Neural crest cell (in vitro differentiated cells): ENCODE measurements around the gene HNMT. TPM values are rescaled to one million over a fixed set of nuclear protein-coding genes. Genes with fewer than 3 reads are reported as not detected.

Experiments used
- DNase-seq: peaks from one replicate; pipeline ENCODE4 v3.0.0; 2021; ENCODE audit warnings: low read depth, mixed read lengths, low spot score
- H3K27ac Mint-ChIP-seq: one replicate; pipeline ENCODE4 v1.8.0; 2021; ENCODE audit warnings: mild to moderate bottlenecking, mixed read lengths; ENCODE audit not compliant: unreplicated experiment
- H3K27me3 Mint-ChIP-seq: 2 replicates; pipeline ENCODE4 v1.8.0; 2021; ENCODE audit warnings: low read depth, mild to moderate bottlenecking, mixed read lengths
- H3K36me3 Mint-ChIP-seq: 2 replicates; pipeline ENCODE4 v1.8.0; 2021; ENCODE audit warnings: low read depth, mild to moderate bottlenecking, mixed read lengths
- H3K4me1 Mint-ChIP-seq: 2 replicates; pipeline ENCODE4 v1.8.0; 2021; ENCODE audit warnings: mixed read lengths
- H3K4me3 Mint-ChIP-seq: one replicate; pipeline ENCODE4 v1.8.0; 2021; ENCODE audit warnings: mild to moderate bottlenecking, mixed read lengths
- H3K9me3 Mint-ChIP-seq: 2 replicates; pipeline ENCODE4 v1.8.0; 2021; ENCODE audit warnings: mixed read lengths
- CTCF ChIP-seq: fragments of 200-600 bp; sonication (generic); conservative IDR thresholded peaks from 2 replicates; pipeline ENCODE4 v1.5.0; 2021; ENCODE audit warnings: antibody characterized with exemption, mild to moderate bottlenecking
- total RNA-seq: library from RNA; stranded (reverse); gene quantifications from 2 replicates; pipeline ENCODE4 v1.2.1, GENCODE V29; 2021

Gene HNMT
- total RNA-seq, 1 donor from 2014 or later = 5.5 TPM

- Mint-ChIP-seq H3K36me3 (no peaks in the 10 kb centered on the region), H3K27ac (no peak overlapping the region), H3K4me3 (no peak overlapping the region), H3K27me3 (no peaks in the 10 kb centered on the region), H3K4me1 (no peaks in the 10 kb centered on the region), H3K9me3 (no peaks in the 10 kb centered on the region)
- TF ChIP-seq CTCF = no peak
- no peak for DNase-seq
Observed at GRCh38 chr2:138007431-138007830, 43.2 kb downstream of the HNMT start.

- H3K27me3 Mint-ChIP-seq = no peaks in the 10 kb centered on the region
- no peaks in the 10 kb centered on the region for H3K36me3 Mint-ChIP-seq
- no peaks in the 10 kb centered on the region for H3K4me1 Mint-ChIP-seq
- DNase-seq = no peak
- no peaks in the 10 kb centered on the region for H3K9me3 Mint-ChIP-seq
- TF ChIP-seq CTCF = no peak
- no peak overlapping the region for H3K27ac Mint-ChIP-seq
- no peak overlapping the region for H3K4me3 Mint-ChIP-seq
Observed at GRCh38 chr2:138009622-138010021, 45.3 kb downstream of the HNMT start.

- Mint-ChIP-seq H3K27me3 (no peaks in the 10 kb centered on the region), H3K9me3 (no peaks in the 10 kb centered on the region), H3K36me3 (no peaks in the 10 kb centered on the region), H3K27ac (no peak overlapping the region), H3K4me1 (no peaks in the 10 kb centered on the region), H3K4me3 (no peak overlapping the region)
- TF ChIP-seq CTCF = no peak
- DNase-seq = no peak
Observed at GRCh38 chr2:138010890-138011289, 46.6 kb downstream of the HNMT start.

GRCh38 chr2:138012082-138012481 is 47.8 kb downstream of the HNMT start:
- Mint-ChIP-seq H3K27me3 (no peaks in the 10 kb centered on the region), H3K36me3 (no peaks in the 10 kb centered on the region), H3K27ac (no peak overlapping the region), H3K4me1 (no peaks in the 10 kb centered on the region), H3K4me3 (no peak overlapping the region), H3K9me3 (no peaks in the 10 kb centered on the region)
- DNase-seq = no peak
- no peak for TF ChIP-seq CTCF

GRCh38 chr2:138012968-138013367 is 48.7 kb downstream of the HNMT start:
- no peaks in the 10 kb centered on the region for H3K9me3 Mint-ChIP-seq
- H3K36me3 Mint-ChIP-seq = no peaks in the 10 kb centered on the region
- H3K27me3 Mint-ChIP-seq = no peaks in the 10 kb centered on the region
- DNase-seq = no peak
- no peak overlapping the region for H3K4me3 Mint-ChIP-seq
- TF ChIP-seq CTCF = no peak
- H3K4me1 Mint-ChIP-seq = no peaks in the 10 kb centered on the region
- H3K27ac Mint-ChIP-seq = no peak overlapping the region

- no peak for TF ChIP-seq CTCF
- Mint-ChIP-seq H3K4me3 (no peak overlapping the region), H3K27me3 (no peaks in the 10 kb centered on the region), H3K36me3 (no peaks in the 10 kb centered on the region), H3K9me3 (no peaks in the 10 kb centered on the region), H3K4me1 (no peaks in the 10 kb centered on the region), H3K27ac (no peak overlapping the region)
- DNase-seq = no peak
Observed at GRCh38 chr2:138013639-138014038, 49.4 kb downstream of the HNMT start.
